Activated CD4-positive, alpha-beta memory T cell treated with anti-CD3 and anti-CD28 coated beads, Interleukin-2, amount 10 ng/mL, durations not matched to agents 7 days and 5 days (primary cell): ENCODE measurements around the gene KCNQ5. TPM values are rescaled to one million over a fixed set of nuclear protein-coding genes. Genes with fewer than 3 reads are reported as not detected.
A peak's percentile ranks its signal among the peaks of the same experiment; 100 is the strongest.

Experiments used
- CTCF ChIA-PET: fragments of 350-600 bp; sonication (Branson Sonifier 250); formaldehyde crosslinking; loops from one replicate; lab custom pipeline; 2021; ENCODE audit warnings: antibody characterized with exemption, inconsistent platforms; lab: Charles Lee
- POLR2A ChIA-PET: fragments of 350-600 bp; sonication (Branson Sonifier 250); formaldehyde crosslinking; loops from one replicate; lab custom pipeline; 2021; ENCODE audit warnings: antibody characterized with exemption; lab: Charles Lee
- DNase-seq: peaks from one replicate; pipeline ENCODE4 v3.0.0-alpha.2; 2020
- H3K27ac Mint-ChIP-seq: one replicate; pipeline ENCODE4 v1.8.0; 2021; ENCODE audit warnings: mild to moderate bottlenecking, mixed read lengths
- H3K27me3 Mint-ChIP-seq: one replicate; pipeline ENCODE4 v1.8.0; 2021; ENCODE audit warnings: mixed read lengths
- H3K36me3 Mint-ChIP-seq: one replicate; pipeline ENCODE4 v1.8.0; 2021; ENCODE audit warnings: low read depth, mixed read lengths
- H3K4me1 Mint-ChIP-seq: one replicate; pipeline ENCODE4 v1.8.0; 2021; ENCODE audit warnings: mixed read lengths
- H3K4me3 Mint-ChIP-seq: one replicate; pipeline ENCODE4 v1.8.0; 2021; ENCODE audit warnings: mild to moderate bottlenecking, mixed read lengths
- H3K9me3 Mint-ChIP-seq: one replicate; pipeline ENCODE4 v1.8.0; 2021; ENCODE audit warnings: mixed read lengths
- total RNA-seq, 2 experiments: library from RNA; stranded (reverse); gene quantifications; one replicate each; pipeline ENCODE4 v1.2.3, GENCODE V29; 2021

KCNQ5 gene
- total RNA-seq, 2 experiments from 2014 or later = 4.3 to 4.7 TPM

DNA sequence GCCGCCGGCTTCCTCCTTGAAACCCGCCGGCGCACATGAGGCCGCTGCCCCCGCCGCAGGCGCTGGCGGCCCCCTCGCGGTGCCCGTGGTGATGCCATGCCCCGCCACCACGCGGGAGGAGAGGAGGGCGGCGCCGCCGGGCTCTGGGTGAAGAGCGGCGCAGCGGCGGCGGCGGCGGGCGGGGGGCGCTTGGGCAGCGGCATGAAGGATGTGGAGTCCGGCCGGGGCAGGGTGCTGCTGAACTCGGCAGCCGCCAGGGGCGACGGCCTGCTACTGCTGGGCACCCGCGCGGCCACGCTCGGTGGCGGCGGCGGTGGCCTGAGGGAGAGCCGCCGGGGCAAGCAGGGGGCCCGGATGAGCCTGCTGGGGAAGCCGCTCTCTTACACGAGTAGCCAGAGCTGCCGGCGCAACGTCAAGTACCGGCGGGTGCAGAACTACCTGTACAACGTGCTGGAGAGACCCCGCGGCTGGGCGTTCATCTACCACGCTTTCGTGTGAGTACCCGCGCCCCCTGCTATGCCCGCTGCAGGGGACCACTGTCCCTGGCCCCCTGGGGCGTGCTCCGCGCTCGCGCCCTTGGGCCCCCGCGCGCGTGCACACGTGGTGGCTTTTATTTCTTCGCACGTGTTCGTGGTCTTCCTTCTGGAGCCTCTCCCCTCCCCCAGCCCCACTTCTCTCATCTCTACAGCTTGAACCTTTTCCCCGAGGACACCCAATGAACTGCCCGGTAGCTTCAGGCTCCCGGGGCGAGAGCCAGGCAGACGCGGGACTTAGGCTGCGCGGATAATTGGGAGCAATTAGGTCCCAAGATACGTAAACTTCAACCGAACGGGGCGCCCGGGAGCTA, 453 bp downstream of the KCNQ5 start:
- H3K27me3 Mint-ChIP-seq = peaks cover 12% of the 10 kb centered on the region
- ChIA-PET CTCF (interaction anchor here (0.8 to 1.3 kb wide), 4 partner anchors 16 to 507 kb away, joined by 3 to 4 read pairs (median 3); no protein-coding TSS in a partner anchor), POLR2A (interaction anchor here (0.6 to 1.1 kb wide), 3 partner anchors 27 to 1031 kb away, joined by 3 read pairs; partner anchors contain the start of gene SLC17A5)
- H3K9me3 Mint-ChIP-seq = no peaks in the 10 kb centered on the region
- H3K4me1 Mint-ChIP-seq = peaks cover 57% of the 10 kb centered on the region
- peak overlapping the region; percentile 84 for H3K4me3 Mint-ChIP-seq
- peak overlapping the region; percentile 78 for H3K27ac Mint-ChIP-seq
- DNase-seq = peak; percentile 54
- H3K36me3 Mint-ChIP-seq = peaks cover 4% of the 10 kb centered on the region

DNA sequence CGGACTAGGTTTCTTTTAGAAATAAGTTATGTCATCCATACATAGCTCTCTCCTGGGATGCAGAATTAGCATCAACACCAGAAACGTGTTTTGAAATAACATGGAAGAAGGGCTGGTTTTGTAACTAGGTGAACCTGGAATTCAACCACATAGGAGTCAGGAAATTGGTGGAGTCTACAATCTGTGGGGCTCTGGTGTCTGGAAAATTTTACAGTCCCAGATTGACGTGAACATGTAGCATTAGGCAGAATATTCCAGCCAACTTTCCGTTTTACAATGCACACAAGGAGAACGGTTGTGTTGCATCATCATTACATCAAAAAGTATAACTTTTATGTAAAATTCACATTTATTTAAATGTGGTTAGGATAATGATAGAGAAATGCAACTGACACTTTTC, 1.9 kb downstream of the KCNQ5 start:
- Mint-ChIP-seq H3K4me3 (peak overlapping the region; percentile 84), H3K27ac (no peak overlapping the region), H3K4me1 (peaks cover 54% of the 10 kb centered on the region), H3K27me3 (peaks cover 9% of the 10 kb centered on the region), H3K9me3 (no peaks in the 10 kb centered on the region), H3K36me3 (peaks cover 4% of the 10 kb centered on the region)
- ChIA-PET CTCF (interaction anchor here (0.7 to 1.2 kb wide), 2 partner anchors 15 to 212 kb away, joined by 3 to 4 read pairs; no protein-coding TSS in a partner anchor), POLR2A (no interaction called here)
- DNase-seq = no peak

DNA sequence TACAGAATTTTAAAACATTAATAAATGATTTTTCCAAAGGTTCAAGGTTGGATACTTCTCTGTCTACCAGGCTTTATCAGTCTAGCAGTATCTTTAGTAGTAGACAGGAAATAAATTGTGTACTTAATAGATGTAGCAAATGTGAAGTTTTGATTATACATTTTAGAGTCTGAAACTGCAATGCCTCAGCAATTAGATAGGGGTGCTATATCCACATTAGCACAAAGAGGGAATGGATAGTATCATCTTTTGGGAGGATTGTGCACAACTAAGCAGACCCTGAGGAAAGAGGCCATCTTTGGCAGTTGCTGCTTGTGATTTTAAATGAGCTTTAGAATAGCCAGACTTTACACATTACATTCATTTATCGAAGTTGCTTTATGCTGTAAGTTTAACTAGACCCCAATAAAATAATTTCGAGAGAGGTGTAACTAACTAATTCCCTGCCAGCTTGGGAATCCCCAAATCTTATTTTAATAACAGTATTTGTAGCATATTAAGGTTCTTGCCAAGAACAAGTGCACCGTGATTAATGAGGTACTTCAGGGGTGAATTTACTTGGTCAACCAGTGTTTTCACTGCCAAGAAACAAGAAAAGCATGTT, 2.8 kb downstream of the KCNQ5 start:
- no peak overlapping the region for H3K4me3 Mint-ChIP-seq
- H3K27me3 Mint-ChIP-seq = peaks cover 9% of the 10 kb centered on the region
- CTCF ChIA-PET = interaction anchor here (1.0 to 2.4 kb wide), 3 partner anchors 8 to 38 kb away, joined by 3 to 5 read pairs (median 4); no protein-coding TSS in a partner anchor
- POLR2A ChIA-PET = no interaction called here
- no peaks in the 10 kb centered on the region for H3K9me3 Mint-ChIP-seq
- no peak overlapping the region for H3K27ac Mint-ChIP-seq
- peaks cover 50% of the 10 kb centered on the region for H3K4me1 Mint-ChIP-seq
- H3K36me3 Mint-ChIP-seq = peaks cover 4% of the 10 kb centered on the region
- DNase-seq = no peak

DNA sequence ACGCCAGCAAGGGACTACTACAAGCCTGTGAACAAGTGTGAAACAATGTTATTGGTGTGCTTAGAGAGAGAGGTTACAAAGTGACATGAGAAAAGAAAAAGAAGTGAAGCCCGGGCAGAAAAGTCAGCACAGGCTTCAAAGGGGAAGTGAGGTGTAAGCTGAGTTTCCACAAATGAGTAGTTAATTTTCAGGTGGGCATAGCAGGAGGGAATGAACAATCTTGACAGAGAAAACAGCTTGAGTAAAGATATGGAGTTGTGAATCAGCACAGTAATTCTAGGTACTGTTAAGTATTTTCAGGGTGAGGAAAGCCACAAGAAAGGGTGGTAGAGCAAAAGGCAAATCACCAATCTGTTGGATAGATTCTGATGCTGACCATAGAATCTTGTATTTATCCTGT, 4.3 kb downstream of the KCNQ5 start:
- POLR2A ChIA-PET = no interaction called here
- H3K4me1 Mint-ChIP-seq = peaks cover 35% of the 10 kb centered on the region
- CTCF ChIA-PET = interaction anchor here (2.4 kb wide), 1 partner anchor 12 kb away, joined by 5 read pairs; no protein-coding TSS in a partner anchor
- H3K27me3 Mint-ChIP-seq = no peaks in the 10 kb centered on the region
- H3K9me3 Mint-ChIP-seq = no peaks in the 10 kb centered on the region
- DNase-seq = no peak
- no peak overlapping the region for H3K27ac Mint-ChIP-seq
- H3K36me3 Mint-ChIP-seq = peaks cover 4% of the 10 kb centered on the region
- no peak overlapping the region for H3K4me3 Mint-ChIP-seq

DNA sequence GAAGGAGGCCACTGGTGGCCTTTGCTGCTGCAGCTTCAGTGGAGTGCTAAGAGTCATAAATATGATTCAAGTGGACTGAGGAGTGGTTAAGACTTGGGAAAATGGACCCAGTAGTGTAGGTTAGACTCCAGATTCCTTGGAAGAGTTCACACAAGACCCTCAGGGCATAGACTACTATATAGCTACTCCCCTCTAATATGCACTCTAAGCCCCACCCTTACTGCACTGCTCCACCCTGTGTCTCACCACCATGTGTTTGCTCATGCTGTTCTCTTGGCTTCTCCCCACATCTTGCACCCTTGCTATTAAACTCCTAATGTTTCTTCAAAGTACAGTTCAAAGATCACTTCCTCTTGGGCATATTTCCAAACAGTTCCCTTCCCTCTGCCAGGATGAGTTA, 5.7 kb downstream of the KCNQ5 start:
- H3K27ac Mint-ChIP-seq = no peak overlapping the region
- H3K27me3 Mint-ChIP-seq = no peaks in the 10 kb centered on the region
- POLR2A ChIA-PET = no interaction called here
- peaks cover 31% of the 10 kb centered on the region for H3K4me1 Mint-ChIP-seq
- CTCF ChIA-PET = interaction anchor here (1.1 to 2.1 kb wide), 2 partner anchors 11 to 215 kb away, joined by 3 to 10 read pairs; no protein-coding TSS in a partner anchor
- H3K4me3 Mint-ChIP-seq = no peak overlapping the region
- H3K9me3 Mint-ChIP-seq = no peaks in the 10 kb centered on the region
- no peak for DNase-seq
- H3K36me3 Mint-ChIP-seq = peaks cover 4% of the 10 kb centered on the region

DNA sequence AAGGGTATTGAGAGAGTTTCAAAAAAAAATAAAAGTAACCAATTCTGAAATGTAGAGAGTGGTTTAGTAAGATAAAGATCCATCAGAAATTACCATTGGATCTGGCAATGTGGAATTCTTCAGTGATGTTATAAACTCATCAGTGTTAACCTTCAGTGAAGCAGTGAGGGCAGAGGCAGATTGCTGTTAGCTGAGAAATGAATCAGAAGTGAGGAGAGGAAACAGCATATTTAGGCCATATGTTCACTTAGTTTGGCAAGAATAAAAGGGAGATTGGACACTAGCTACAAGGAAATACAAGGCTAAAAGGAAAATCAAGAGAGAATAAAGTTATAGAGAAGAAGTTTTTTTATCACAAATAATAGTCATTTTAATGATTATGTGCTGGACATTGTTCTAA, 9.6 kb downstream of the KCNQ5 start:
- ChIA-PET POLR2A (no interaction called here), CTCF (no interaction called here)
- Mint-ChIP-seq H3K27me3 (no peaks in the 10 kb centered on the region), H3K36me3 (peaks cover 4% of the 10 kb centered on the region), H3K4me1 (peaks cover 4% of the 10 kb centered on the region), H3K27ac (no peak overlapping the region), H3K4me3 (no peak overlapping the region), H3K9me3 (no peaks in the 10 kb centered on the region)
- no peak for DNase-seq

DNA sequence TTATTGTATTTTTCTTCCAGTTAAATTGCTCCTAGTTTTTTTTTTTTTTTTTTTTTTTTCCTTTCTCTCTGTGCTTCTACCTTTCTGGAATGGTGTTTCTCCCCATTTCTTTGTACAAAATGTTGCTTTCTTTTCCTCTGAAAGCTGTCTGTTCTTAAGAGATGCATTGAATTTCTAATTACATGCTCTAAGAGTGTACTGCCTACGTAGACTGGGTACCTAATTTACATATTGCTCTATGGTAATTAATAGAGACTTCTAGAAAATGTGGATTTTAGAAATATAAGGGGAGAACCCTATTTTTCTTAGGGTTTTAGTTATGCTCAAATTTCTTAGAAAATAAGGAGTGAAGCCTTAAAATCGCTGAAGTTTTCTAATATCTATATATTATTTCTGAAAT, 13.8 kb downstream of the KCNQ5 start:
- DNase-seq = no peak
- H3K27ac Mint-ChIP-seq = no peak overlapping the region
- ChIA-PET CTCF (no interaction called here), POLR2A (no interaction called here)
- no peaks in the 10 kb centered on the region for H3K27me3 Mint-ChIP-seq
- no peaks in the 10 kb centered on the region for H3K9me3 Mint-ChIP-seq
- H3K36me3 Mint-ChIP-seq = no peaks in the 10 kb centered on the region
- no peaks in the 10 kb centered on the region for H3K4me1 Mint-ChIP-seq
- no peak overlapping the region for H3K4me3 Mint-ChIP-seq

DNA sequence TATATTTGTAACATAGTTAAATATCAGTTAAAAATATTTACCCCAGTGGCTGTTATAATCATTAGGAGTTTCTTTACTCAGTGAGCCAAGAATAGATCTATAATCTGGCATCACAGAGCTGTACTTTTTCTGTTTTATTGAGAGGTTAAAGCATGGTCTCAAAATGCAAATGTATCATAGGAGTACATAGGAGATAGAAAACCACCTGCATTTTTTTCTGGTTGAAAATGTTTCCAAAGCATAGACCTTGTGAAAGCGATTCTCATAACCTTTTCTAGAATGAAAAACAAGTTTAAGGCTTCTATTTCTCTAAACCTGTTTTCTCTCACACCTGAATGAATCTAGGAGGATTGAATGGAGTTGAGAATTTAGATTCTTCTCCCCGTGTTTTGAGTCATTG, 14.4 kb downstream of the KCNQ5 start:
- no peak for DNase-seq
- H3K4me3 Mint-ChIP-seq = no peak overlapping the region
- no peaks in the 10 kb centered on the region for H3K4me1 Mint-ChIP-seq
- H3K36me3 Mint-ChIP-seq = no peaks in the 10 kb centered on the region
- H3K9me3 Mint-ChIP-seq = no peaks in the 10 kb centered on the region
- CTCF ChIA-PET = no interaction called here
- H3K27me3 Mint-ChIP-seq = no peaks in the 10 kb centered on the region
- POLR2A ChIA-PET = no interaction called here
- H3K27ac Mint-ChIP-seq = no peak overlapping the region

DNA sequence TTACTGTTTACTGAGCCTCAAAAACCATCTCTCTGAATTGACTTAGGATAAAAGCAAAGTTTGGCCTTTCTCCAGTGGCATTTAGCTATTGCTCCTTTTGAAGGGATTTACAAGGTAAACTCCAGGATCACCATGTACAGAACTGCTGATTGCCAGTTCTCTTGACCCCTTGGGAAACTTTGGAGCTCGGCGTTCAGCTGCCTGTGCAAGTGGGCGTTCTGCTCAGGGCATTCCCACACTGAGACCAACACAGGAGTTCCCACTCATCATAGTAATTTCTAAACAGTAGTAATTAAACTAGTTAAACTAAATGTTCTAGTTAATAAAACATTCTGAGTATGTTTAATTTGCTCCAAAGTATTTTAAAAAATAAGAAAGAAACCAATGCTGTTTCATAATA, 14.9 kb downstream of the KCNQ5 start:
- CTCF ChIA-PET = no interaction called here
- Mint-ChIP-seq H3K27ac (no peak overlapping the region), H3K4me1 (no peaks in the 10 kb centered on the region), H3K36me3 (no peaks in the 10 kb centered on the region), H3K9me3 (no peaks in the 10 kb centered on the region), H3K27me3 (no peaks in the 10 kb centered on the region), H3K4me3 (no peak overlapping the region)
- POLR2A ChIA-PET = no interaction called here
- DNase-seq = no peak

DNA sequence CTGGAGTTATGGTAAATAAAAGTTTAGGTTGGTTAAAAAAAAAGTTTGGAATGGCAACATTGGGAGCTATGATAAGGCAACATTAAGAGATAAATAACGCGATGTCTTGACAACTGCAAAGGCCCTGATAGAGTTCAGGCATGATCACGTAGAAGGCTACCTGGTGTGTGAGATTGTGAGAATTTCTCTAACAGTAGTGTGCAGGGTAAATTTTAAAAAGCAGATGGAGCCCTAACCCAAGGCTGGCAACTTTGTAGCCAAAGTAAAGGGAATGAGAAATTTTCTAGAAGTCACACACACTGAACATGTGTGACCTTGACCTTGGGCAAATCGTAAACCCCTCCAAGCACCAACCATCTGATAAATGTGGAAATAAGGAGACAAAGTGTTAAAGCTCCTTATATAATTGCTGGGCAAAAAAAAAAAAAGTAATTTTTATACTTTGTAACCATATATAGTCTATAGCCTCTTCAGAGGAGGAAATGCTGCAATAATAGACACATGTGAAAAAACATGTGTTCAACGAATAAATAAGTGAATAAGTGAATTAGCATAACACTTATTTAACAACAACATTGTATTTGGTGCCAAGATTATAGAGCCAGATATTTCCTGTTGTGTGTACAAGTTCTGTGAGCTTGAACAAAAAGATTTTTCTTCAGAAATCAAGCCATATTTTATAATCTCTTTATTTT, 18.2 kb downstream of the KCNQ5 start:
- ChIA-PET POLR2A (no interaction called here), CTCF (interaction anchor here (0.7 to 1.8 kb wide), 2 partner anchors 17 to 24 kb away, joined by 3 to 5 read pairs; no protein-coding TSS in a partner anchor)
- no peak overlapping the region for H3K27ac Mint-ChIP-seq
- no peaks in the 10 kb centered on the region for H3K27me3 Mint-ChIP-seq
- DNase-seq = no peak
- H3K9me3 Mint-ChIP-seq = no peaks in the 10 kb centered on the region
- no peaks in the 10 kb centered on the region for H3K36me3 Mint-ChIP-seq
- H3K4me1 Mint-ChIP-seq = no peaks in the 10 kb centered on the region
- no peak overlapping the region for H3K4me3 Mint-ChIP-seq

DNA sequence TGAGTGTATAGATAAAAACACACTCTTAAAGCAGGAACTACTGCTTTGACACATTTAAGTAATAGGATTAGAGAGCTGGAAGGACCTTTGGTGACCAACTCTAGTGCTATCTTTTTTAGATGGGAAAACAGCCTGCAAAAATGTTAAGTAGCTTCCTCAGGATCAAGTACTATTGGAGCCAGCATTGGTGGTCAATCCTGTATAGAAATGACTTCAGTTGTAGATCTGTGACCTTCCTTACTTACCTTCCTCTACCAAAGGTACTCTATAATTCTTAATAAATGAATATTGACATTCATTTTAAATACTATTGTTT, 18.7 kb downstream of the KCNQ5 start:
- no peaks in the 10 kb centered on the region for H3K9me3 Mint-ChIP-seq
- no peaks in the 10 kb centered on the region for H3K27me3 Mint-ChIP-seq
- ChIA-PET CTCF (interaction anchor here (0.7 to 1.8 kb wide), 2 partner anchors 18 to 24 kb away, joined by 3 to 5 read pairs; no protein-coding TSS in a partner anchor), POLR2A (no interaction called here)
- no peaks in the 10 kb centered on the region for H3K36me3 Mint-ChIP-seq
- H3K4me1 Mint-ChIP-seq = no peaks in the 10 kb centered on the region
- no peak for DNase-seq
- H3K27ac Mint-ChIP-seq = no peak overlapping the region
- H3K4me3 Mint-ChIP-seq = no peak overlapping the region

DNA sequence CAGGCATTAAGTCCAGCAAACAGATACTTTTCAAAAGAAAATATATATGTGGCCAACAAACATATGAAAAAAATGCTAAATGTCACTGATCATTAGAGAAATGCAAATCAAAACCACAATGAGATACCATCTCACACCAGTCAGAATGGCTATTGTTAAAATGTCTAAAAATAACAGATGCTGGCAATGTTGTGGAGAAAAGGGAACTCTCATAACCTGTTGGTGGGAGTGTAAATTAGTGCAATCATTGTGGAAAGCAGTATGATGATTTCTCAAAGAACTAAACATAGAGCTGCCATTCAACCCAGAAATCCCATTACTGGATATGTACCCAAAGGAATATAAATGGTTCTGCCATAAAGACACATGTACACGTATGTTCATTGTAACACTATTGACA, 20.6 kb downstream of the KCNQ5 start:
- no peak for DNase-seq
- no peaks in the 10 kb centered on the region for H3K4me1 Mint-ChIP-seq
- no peaks in the 10 kb centered on the region for H3K27me3 Mint-ChIP-seq
- CTCF ChIA-PET = no interaction called here
- POLR2A ChIA-PET = no interaction called here
- H3K27ac Mint-ChIP-seq = no peak overlapping the region
- no peaks in the 10 kb centered on the region for H3K36me3 Mint-ChIP-seq
- no peak overlapping the region for H3K4me3 Mint-ChIP-seq
- no peaks in the 10 kb centered on the region for H3K9me3 Mint-ChIP-seq

DNA sequence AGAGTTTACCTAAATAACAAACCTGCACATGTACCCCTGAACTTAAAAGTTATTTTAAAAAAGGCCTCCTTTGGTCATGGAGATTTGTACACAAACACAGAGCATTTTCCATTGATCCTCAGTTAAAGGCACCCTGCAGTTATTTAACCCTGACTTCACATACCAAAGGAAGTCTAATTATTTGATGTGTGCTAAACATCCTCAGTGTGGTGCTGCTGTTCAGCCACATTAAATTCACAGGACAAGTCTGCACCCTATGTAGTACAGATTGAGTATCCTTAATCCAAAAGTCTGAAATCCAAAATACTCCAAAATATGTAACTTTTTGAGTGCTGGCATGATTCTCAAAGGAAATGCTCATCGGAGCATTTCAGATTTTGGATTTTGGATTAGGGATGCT, 21.4 kb downstream of the KCNQ5 start:
- no peaks in the 10 kb centered on the region for H3K9me3 Mint-ChIP-seq
- ChIA-PET POLR2A (no interaction called here), CTCF (no interaction called here)
- DNase-seq = no peak
- no peak overlapping the region for H3K4me3 Mint-ChIP-seq
- no peaks in the 10 kb centered on the region for H3K4me1 Mint-ChIP-seq
- H3K36me3 Mint-ChIP-seq = no peaks in the 10 kb centered on the region
- no peak overlapping the region for H3K27ac Mint-ChIP-seq
- H3K27me3 Mint-ChIP-seq = no peaks in the 10 kb centered on the region
